ENCODE measurements around the gene FBXL7. TPM values are rescaled to one million over a fixed set of nuclear protein-coding genes. Genes with fewer than 3 reads are reported as not detected.

FBXL7 gene
- polyA plus RNA-seq, 5 donors, result 26.8 to 35.4 (median 27.8) TPM

DNA sequence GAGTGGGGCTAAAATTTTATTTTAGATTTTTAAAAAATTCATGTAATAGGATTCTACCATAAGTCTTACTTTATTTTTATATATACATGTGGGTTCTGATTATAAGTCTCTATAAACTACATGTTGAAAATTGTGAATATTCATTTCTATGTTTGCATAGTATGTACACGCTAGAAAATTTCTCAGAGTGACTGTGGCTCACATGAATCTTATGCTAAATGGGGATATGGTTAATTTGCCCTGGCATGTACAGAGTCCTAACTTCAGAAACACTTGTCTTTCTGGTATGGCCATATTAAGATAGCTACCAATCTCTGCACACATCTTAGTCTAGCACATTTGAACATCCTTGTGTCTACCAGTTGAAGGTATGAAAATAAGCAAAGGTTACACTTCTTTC lies 154.8 kb downstream of the FBXL7 start:
- DNase-seq, result no peak

DNA sequence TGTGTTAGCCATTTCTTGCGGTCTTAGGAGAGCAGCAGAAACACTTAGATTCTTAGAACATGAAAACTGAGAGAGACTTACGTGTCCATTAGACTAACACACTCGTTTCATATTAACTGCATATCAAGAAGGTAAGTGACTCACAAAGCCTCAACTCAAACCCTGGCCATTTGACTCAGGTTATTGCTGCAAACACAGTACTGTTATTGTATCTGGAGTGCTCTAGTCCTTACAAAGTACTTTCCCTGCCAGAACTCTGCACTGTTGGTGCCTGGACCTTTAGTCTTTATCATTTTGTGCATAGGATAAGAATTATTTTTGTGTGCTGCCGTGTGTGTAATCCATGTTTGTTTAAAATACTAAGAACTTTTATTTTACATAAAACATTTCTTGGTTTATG lies 155.7 kb downstream of the FBXL7 start:
- DNase-seq, result no peak

GRCh38 chr5:15664961-15665360 lies 165.0 kb downstream of the FBXL7 start:
- no peak for DNase-seq

DNA sequence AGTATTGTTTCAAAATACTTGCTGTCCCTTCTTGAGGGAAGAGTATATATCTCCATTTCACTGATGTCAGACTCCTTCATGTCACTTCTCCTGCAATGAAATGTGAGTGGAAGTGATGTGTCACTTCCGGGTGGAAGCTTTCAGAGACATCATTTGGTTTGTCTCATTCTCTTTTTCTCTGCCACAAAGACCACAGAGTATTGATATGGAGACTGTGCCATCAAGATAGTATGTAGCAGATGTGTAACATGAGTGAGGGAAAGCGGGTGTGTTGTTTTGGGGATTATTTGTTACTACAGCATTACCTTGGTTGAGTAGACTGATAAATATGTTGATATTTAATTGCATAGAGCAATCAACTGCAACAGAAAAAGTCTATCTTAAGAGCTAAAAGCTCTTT lies 169.8 kb downstream of the FBXL7 start:
- no peak for DNase-seq

- DNase-seq, result no peak
Observed at GRCh38 chr5:15674716-15675115, 174.7 kb downstream of the FBXL7 start.

DNA sequence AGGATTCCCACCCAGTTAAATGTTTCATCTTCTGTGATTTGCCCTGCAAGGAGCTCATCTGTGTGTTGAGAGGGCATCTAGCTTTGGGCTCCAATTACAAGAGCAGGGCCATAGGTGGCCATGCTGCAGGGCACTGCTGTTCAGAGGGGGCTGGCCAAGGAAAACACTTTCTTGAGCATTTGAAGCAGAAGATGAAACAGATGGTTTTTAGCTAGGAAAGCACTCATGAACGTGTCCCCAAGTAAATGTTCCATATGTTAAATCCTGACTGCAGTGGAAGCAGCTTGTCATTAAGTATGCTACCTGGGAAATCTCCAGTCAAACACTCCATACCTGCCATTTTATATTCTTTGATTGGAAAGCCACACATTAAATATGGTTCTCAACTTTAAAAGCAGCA lies 176.6 kb downstream of the FBXL7 start:
- no peak for DNase-seq

GRCh38 chr5:15679161-15679560 lies 179.2 kb downstream of the FBXL7 start:
- DNase-seq, result no peak

- DNase-seq, result no peak
Observed at GRCh38 chr5:15680455-15680854, 180.5 kb downstream of the FBXL7 start.

DNA sequence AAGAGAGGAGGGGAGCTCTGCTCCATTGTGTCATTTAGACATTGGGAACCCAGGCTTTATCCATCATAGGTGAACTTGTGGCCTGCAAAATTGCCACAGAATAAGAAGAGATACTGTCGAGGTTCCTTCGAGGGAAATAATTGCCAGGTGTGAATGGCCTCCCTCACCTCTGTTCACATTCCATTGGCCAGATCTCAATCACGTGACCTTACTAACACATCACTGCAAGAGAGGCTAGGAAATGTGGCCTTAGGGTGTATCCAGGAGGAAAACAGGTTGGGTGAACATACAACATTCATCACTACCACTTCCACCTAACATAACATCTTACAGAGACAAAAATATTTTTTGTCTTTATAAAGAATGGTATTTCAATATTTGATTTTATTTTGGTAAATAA lies 182.1 kb downstream of the FBXL7 start:
- no peak for DNase-seq

GRCh38 chr5:15682566-15682965 lies 182.6 kb downstream of the FBXL7 start:
- DNase-seq, result no peak

DNA sequence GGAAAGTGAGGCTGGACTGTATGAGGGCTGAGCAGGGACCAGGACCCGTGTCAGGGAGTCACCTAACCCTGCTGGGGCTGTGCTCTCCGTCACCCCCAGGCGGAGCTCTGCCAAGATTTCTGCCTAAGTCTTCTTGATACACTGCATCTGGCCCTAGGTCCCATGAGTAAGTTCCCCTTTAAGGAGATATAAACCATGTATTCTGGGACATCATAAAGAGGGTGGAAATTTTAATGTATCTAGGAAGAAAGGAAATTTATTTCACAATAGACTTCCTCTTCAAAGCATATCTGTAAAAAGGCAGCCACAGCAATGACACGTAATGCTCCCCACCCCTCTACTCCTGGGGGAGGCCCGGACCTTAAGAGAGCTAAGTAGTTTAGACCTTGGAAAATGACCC lies 183.4 kb downstream of the FBXL7 start:
- DNase-seq, result no peak

GRCh38 chr5:15687401-15687800 lies 187.4 kb downstream of the FBXL7 start:
- no peak for DNase-seq

GRCh38 chr5:15689836-15690235 lies 189.9 kb downstream of the FBXL7 start:
- DNase-seq, result no peak

- DNase-seq, result no peak
Observed at GRCh38 chr5:15690611-15691010, 190.6 kb downstream of the FBXL7 start.

GRCh38 chr5:15691521-15691920 lies 191.5 kb downstream of the FBXL7 start:
- no peak for DNase-seq

GRCh38 chr5:15692706-15693381 lies 192.9 kb downstream of the FBXL7 start:
- DNase-seq, result no peak

DNA sequence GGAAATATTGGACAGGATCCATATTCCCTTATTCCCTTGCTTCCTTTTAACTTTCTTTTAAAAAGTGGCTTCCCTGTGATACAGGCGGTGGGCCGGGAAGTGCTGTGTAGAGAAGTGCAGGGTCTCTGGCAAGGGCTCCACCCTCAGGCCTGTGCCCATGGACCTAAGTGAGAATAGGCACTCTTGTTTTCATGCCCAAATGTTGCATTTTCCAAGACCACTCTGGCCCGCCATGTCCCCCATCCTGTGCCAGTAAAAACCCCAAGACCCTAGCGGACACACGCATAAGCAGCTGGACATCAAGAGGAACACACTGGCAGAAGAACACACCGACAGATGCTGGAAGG lies 193.4 kb downstream of the FBXL7 start:
- DNase-seq, result no peak

- DNase-seq, result no peak
Observed at GRCh38 chr5:15693933-15694332, 194.0 kb downstream of the FBXL7 start.

GRCh38 chr5:15694696-15695214 lies 194.8 kb downstream of the FBXL7 start:
- DNase-seq, result no peak

- DNase-seq, result no peak
Observed at GRCh38 chr5:15695215-15695731, 195.3 kb downstream of the FBXL7 start.

DNA sequence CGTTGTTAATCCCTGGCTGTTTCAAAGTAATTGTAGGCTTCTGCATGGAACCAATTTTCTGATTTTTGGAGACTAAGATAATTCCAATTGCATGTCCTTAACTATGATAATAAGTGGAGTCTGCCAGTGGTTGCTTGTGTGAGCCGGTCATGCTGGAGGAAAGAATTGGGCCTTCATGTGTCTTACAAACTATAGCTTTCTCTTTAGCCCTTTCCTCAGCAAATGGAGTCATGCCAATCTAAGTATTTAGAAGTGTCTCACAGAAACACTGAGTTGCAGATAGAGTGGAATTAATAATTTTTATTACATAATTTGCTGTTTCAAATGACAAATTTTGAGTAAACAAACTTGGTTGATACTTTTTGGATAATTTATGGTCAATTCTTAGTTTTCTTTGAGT lies 200.4 kb downstream of the FBXL7 start:
- no peak for DNase-seq

GRCh38 chr5:15702102-15702501 lies 202.1 kb downstream of the FBXL7 start:
- DNase-seq, result no peak

- DNase-seq, result peak in 1 of 2 donors; percentile 17
Observed at GRCh38 chr5:15703901-15704300, 203.9 kb downstream of the FBXL7 start.

GRCh38 chr5:15704397-15704947 lies 204.5 kb downstream of the FBXL7 start:
- DNase-seq, result no peak
